ENCODE results near the gene CTDSP1.
A peak's percentile ranks its signal among the peaks of the same experiment; 100 is the strongest.

Gene CTDSP1

GRCh38 chr2:218383892-218384519, 15.7 kb upstream of the CTDSP1 start:
- DNase-seq (ENCODE audit: low read depth): no peak

DNA sequence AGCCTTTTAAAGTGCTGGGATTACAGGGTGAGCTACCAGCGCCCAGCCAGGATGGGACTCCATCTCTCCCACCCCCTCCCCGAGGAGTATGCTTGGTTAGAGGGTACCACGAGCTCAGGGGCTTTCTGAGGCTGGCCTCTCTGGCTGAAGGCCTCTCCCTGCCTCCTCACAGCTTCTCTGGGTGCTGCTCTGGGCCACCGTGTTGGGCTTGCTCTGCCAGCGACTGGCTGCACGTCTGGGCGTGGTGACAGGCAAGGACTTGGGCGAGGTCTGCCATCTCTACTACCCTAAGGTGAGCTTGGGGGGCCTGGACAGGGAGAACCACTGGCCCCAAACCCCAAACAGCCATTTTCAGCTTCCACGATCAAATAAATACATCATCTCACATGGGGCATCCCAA, 14.7 kb upstream of the CTDSP1 start:
- no peak for DNase-seq (ENCODE audit: low read depth)

GRCh38 chr2:218386505-218387368, 12.9 kb upstream of the CTDSP1 start:
- DNase-seq (ENCODE audit: low read depth): no peak

DNA sequence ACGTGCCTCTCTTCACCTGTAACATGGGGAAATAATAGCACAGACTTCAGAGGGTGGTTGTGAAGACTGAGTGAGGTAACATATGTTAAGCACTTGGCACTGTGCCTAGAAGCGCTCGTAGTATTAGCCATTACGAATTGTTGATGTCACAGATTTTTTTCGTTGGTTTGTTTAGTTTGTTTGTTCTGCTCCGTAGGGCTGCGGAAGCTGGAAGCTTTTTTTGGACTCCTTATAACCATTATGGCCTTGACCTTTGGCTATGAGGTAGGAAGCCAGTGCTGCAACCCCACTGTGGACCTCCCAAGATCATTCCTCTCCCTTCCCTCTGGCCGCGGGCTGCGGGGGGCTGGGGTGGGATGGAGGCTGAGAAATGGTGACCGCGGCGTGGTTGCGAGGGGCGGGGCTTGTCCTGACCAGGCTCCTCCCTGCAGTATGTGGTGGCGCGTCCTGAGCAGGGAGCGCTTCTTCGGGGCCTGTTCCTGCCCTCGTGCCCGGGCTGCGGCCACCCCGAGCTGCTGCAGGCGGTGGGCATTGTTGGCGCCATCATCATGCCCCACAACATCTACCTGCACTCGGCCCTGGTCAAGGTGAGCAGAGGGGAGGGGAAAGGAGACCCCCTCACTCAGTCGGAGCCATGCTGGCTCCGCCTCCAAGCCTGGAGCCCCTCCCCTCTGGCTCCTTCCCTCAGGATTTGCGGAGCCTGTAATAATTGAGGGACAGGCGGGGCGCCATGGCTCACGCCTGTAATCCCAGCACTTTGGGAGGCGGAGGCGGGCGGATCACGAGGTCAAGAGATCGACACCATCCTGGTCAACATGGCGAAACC, 12.1 kb upstream of the CTDSP1 start:
- DNase-seq (ENCODE audit: low read depth): no peak

DNA sequence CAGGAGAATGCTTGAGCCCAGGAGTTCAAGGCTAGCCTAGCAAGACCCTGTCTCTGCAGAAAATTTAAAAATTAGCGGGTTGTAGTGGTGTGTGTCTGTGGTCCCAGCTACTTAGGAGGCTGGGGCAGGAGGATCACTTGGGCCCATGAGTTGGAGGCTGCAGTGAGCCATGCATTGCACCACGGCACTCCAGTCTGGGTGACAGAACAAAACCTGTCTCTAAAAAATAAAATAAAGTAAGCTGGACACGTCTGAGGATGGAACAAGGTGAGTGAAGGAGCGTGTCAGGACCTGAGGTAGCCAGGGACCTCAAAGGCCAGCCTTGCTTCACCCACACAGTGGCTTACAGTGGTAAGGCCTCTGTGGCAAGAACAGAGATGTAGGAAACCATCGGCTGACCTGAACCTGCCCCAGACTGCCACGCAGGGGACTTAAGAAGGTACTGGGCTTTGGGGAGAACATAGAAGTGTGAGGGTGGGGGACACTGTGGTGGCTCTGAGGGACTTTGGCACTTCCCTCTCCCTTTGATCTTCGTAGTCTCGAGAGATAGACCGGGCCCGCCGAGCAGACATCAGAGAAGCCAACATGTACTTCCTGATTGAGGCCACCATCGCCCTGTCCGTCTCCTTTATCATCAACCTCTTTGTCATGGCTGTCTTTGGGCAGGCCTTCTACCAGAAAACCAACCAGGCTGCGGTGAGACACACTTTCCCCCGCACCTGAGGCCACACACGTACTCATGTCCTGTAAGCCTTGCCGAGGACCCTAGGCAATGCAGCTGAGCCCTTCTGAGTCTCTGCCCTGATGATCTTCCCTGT, 10.1 kb upstream of the CTDSP1 start:
- no peak for DNase-seq (ENCODE audit: low read depth)

GRCh38 chr2:218391202-218391601, 8.5 kb upstream of the CTDSP1 start:
- DNase-seq (ENCODE audit: low read depth): no peak

GRCh38 chr2:218392459-218392858, 7.2 kb upstream of the CTDSP1 start:
- no peak for DNase-seq (ENCODE audit: low read depth)

DNA sequence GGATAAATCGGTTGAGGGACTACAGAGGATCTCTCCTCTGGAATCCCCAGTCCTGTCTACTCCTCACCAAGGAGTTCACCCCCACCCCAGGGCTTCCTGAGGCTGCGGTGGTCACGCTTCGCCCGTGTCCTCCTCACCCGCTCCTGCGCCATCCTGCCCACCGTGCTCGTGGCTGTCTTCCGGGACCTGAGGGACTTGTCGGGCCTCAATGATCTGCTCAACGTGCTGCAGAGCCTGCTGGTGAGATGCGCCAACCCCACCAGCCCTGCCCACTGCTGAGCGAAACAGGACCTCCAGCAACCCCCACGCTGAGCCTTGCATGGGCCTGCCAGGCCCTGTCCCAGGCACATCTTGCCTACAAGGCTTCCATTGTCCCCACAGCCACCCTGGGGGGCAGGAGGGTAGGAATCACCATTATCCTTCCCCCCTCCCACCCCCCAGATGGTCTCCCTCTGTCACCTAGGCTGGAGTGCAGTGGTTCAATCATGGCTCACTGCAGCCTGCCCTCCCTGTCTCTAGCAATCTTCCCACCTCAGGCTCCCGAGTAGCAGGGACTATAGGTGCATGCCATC, 6.7 kb upstream of the CTDSP1 start:
- no peak for DNase-seq (ENCODE audit: low read depth)

DNA sequence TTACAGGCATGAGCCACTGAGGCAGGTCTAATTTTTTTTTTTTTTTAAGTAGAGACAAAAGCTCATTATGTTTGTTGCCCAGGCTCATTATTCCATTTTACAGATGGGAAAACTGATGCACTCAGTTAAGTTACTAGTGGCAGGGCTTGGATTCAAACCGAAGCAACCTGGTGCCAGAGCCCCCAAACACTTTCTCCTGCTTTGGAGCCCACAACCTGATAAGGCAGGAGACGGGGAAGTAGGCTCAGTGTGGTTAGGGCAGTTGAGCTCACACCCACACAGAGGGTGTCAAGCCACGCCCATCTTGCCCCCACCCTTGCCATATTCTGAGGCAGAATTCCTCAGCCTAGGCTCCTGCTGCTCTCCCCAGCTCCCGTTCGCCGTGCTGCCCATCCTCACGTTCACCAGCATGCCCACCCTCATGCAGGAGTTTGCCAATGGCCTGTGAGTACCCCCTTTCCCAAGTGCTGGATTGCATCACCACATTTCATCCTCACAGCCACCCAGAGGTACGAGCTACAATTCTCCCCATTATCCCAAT, 5.8 kb upstream of the CTDSP1 start:
- no peak for DNase-seq (ENCODE audit: low read depth)

DNA sequence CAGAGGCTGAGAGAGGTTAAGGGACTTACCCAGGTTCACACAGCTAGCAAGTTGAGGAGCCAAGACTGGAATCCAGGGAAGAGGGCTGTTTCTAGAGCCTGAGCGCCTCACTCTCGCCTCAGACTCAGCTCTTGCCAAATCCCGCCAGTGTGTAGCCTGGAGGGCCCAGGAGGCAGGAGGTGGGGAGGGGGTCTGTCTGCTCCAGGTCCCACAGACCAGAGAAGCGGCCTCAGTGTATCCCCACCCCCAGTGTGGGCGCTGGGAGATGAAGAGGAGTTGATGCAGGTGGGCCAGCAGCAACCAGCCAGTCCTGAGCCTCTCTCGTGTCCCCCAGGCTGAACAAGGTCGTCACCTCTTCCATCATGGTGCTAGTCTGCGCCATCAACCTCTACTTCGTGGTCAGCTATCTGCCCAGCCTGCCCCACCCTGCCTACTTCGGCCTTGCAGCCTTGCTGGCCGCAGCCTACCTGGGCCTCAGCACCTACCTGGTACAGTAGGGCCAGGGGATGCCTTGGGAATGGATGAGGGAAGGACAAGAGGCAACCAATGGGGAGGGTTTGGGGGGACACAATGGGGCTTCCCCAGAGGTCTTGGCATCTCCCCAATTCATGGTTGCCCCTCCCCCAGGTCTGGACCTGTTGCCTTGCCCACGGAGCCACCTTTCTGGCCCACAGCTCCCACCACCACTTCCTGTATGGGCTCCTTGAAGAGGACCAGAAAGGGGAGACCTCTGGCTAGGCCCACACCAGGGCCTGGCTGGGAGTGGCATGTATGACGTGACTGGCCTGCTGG, 5.2 kb upstream of the CTDSP1 start:
- no peak for DNase-seq (ENCODE audit: low read depth)

- DNase-seq (ENCODE audit: low read depth): no peak
Observed at GRCh38 chr2:218395090-218395444, 4.6 kb upstream of the CTDSP1 start.

DNA sequence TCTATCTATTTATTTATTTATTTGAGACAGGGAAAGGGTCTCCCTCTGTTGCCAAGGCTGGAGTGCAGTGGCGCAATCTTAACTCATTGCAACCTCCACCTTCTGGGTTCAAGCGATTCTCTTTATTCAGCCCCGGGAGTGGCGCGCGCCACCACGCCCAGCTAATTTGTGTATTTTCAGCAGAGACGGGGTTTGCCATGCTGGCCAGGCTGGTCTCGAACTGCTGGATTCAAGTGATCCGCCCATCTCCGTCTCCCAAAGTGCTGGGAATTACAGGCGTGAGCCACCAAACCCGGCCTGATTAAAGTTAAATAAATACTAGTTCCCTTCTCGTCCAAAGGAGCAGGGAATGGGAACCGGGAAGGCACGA, 4.2 kb upstream of the CTDSP1 start:
- DNase-seq (ENCODE audit: low read depth): no peak

DNA sequence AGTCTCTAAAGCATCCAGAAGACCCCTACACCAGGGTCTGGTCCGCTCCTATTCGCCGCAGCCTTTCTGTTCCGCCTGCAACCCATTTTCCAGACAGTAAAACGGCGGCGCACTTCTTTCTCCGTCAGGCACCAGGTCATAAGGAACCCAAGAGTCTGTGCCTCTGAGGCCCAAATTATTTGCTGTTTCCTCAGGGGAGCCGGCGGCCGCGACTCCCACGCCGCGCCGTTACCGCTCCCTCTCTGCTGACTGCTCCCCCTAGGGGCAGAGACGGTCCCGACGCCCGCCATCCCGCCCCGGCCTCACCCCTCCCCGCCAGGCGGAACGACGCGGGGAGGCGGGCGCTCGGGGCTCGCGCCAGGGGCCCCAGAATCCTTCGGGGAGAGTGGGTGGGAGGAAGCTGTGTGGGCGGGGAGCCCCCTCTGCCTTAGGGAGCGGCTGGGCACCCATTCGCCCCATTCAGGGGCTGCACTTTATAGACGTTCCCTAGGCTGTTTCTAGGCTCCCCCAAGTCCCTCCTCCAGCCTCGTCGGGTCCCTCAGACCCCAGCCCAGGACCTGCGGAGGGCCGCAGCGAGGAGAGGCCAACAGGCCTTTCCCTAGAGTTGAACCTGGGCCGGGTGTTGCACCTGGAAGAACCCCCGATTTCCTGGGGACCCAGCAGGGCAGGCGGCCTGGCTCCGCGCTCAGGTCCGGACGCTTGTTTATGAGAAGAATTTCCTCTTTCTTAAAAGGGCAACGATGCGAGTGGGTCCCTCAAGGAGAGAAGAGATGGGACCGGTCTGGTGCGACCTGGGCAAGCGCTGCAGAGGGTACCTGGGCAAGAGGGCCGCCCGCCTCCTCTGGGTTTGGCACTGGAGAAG, 3.6 kb upstream of the CTDSP1 start:
- DNase-seq (ENCODE audit: low read depth): peak; percentile 86

GRCh38 chr2:218396688-218397462, 2.8 kb upstream of the CTDSP1 start:
- DNase-seq (ENCODE audit: low read depth): no peak

- no peak for DNase-seq (ENCODE audit: low read depth)
Observed at GRCh38 chr2:218397463-218397819, 2.2 kb upstream of the CTDSP1 start.

DNA sequence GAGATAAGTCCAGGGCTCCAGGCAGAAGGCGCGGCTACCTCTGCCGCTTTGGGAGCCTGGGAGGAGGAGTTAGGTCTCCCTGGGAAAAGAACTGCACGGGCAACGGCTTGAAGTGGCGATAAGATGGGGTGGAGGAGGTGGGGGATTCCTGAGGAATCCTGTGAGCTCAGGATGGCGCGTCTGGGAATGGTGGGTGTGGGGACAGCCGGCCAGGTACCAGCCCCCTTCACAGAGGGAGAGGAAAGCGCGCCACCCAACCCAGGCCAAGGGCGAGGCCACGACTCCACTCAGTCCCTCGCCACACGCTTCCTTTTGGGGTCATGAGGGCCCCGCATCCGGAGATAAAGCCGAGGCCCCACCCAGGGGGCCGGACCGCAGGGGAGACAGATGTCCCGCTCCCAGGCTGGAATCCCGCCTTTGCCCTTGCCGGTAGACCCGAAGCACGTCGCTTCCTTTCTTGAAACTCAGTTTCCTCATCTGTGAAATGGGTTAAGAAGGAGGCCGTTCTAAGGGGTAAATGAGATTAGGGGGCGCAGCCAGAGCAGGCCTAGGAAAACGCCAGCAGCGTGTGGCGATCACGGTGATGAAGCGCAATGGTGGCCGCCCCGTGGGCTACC, 1.7 kb upstream of the CTDSP1 start:
- DNase-seq (ENCODE audit: low read depth): no peak

DNA sequence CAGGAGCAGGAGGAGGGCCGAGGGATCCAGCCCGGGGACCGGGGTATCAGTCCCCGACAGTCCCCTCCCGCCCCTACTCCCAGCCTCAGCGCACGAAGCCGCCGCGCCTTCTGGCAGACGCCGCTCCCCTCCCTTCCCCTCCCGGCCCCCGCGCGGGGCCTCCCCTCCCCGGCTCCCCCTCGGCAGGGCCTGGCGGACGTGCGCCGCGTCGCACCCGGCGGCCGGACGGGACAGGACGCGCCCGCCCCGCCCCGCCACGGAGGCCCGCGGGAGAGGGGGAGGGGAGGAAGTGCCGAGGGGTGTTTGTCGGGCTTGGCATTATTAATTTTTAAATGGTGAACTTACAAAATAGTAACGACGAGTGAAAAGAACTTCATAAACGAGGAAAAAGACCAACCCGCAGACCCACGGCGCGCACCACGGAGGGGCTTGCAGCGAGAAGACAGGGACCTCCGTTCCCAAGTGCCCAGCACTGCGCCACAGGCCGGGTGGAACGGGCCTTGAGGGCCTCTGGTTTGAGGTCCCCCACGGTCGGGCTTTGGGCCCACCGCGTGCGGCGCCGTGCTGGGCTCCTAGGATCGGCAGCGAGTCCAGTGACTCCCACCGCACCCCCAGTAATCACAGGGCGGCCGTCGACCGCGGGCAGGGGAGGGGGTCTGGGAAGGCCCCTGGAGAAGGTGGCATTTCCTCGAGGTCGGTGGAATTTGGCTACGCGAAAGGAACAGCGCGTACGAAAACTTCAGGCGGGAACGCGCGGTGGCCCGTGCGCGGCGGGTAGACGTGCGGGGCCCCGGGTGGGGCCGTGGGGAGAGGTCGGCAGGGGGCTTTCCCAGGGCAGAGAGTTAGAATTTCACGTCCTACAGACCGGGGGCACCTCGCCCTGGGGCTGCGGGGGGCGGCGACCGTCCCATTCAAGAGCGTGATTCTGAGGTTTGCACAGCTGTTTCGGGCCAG, 954 bp upstream of the CTDSP1 start:
- no peak for DNase-seq (ENCODE audit: low read depth)
